ENCODE data around the gene SMAD3. TPM values are rescaled to one million over a fixed set of nuclear protein-coding genes. Genes with fewer than 3 reads are reported as not detected.

The SMAD3 gene
- total and polyA plus RNA-seq, 2 of the 8 experiments (the other 6 are each of a cell fraction or from before 2014, with no cell fraction given) = 10.1 to 12.4 TPM

GRCh38 chr15:67134067-67134838 is 68.9 kb downstream of the SMAD3 start:
- no peak overlapping the region for H2BK5ac ChIP-seq (ENCODE audit: low read depth, low read length)
- H2BK15ac ChIP-seq (ENCODE audit: low read length) = no peak overlapping the region
- ChIA-PET POLR2A (ENCODE audit: partially characterized antibody) (interaction anchor here (0.7 to 1.3 kb wide), 3 partner anchors 10 to 23 kb away, joined by 3 to 5 read pairs (median 3); no protein-coding TSS in a partner anchor), CTCF (ENCODE audit: partially characterized antibody) (interaction anchor here (0.6 to 1.5 kb wide), 5 partner anchors 11 to 271 kb away, joined by 3 to 4 read pairs (median 3); no protein-coding TSS in a partner anchor)
- no peak overlapping the region for H2BK12ac ChIP-seq (ENCODE audit: low read depth, low read length)
- H3K79me2 ChIP-seq (ENCODE audit: control insufficient read depth in 1 of 2, insufficient read depth in 2 of 2, low read length in 2 of 2) = no peaks in the 10 kb centered on the region
- H2BK120ac ChIP-seq (replicated peaks; ENCODE audit: low read depth, low read length) = no peak overlapping the region
- peaks cover 0 to 2% of the 10 kb centered on the region in 2 experiments for H4K20me1 ChIP-seq (replicated peaks in 1 of 2; ENCODE audit: control insufficient read depth in 1 of 2, insufficient read depth in 2 of 2, low read length in 2 of 2)
- H3K79me1 ChIP-seq (ENCODE audit: low read depth, low read length) = peaks cover 2% of the 10 kb centered on the region; the same call in 1 of the 2 replicates
- no peak overlapping the region for H4K5ac ChIP-seq (ENCODE audit: insufficient read length, low read depth, low read length)
- H3K9me3 ChIP-seq (ENCODE audit: insufficient read depth in 2 of 2, low read depth in 1 of 2, low read length in 1 of 2) = no peaks in the 10 kb centered on the region
- H3K4me1 ChIP-seq (replicated peaks in 1 of 4; ENCODE audit: control insufficient read depth in 3 of 4, insufficient read depth in 4 of 4, low read length in 3 of 4) = peaks cover 6 to 31% (median 18%) of the 10 kb centered on the region in 4 experiments
- H3K4ac ChIP-seq (replicated peaks; ENCODE audit: insufficient read length, low read depth, low read length) = no peak overlapping the region
- no peak overlapping the region for H3K14ac ChIP-seq (ENCODE audit: insufficient read length)
- H4K91ac ChIP-seq (replicated peaks; ENCODE audit: insufficient read length, low read length) = no peak overlapping the region
- H3K4me2 ChIP-seq (ENCODE audit: insufficient read depth in 1 of 2, low read depth in 2 of 2, low read length in 2 of 2) = no peak overlapping the region
- H3K36me3 ChIP-seq (ENCODE audit: control insufficient read depth in 2 of 4, insufficient read depth in 4 of 4, low read length in 3 of 4) = no peaks in the 10 kb centered on the region
- no peak overlapping the region for H3K4me3 ChIP-seq (ENCODE audit: extremely low read depth in 1 of 4, insufficient read depth in 2 of 4, low read depth in 3 of 4, low read length in 4 of 4)
- no peak overlapping the region for H3K18ac ChIP-seq (ENCODE audit: extremely low read depth, low read length)
- no peak overlapping the region for H3K27ac ChIP-seq (ENCODE audit: low read depth, low read length)
- H3K23me2 ChIP-seq (ENCODE audit: low read depth, low read length) = no peaks in the 10 kb centered on the region
- WGBS, 2 experiments (ENCODE audit: extremely low coverage in 1 of 2, insufficient coverage in 1 of 2, insufficient read length in 1 of 2, insufficient replicate concordance in 2 of 2, low coverage in 1 of 2, low lambda C conversion rate in 2 of 2, missing lambda C conversion rate in 1 of 2) = 77% methylated on average over 13 of the region's 13 CpGs; no CpG with 5 or more reads in 1 of the 2 experiments
- H2AFZ ChIP-seq (ENCODE audit: low read length) = no peak overlapping the region
- no peaks in the 10 kb centered on the region for H3K27me3 ChIP-seq (replicated peaks in 1 of 4; ENCODE audit: control insufficient read depth in 3 of 4, extremely low read depth in 1 of 4, insufficient read depth in 3 of 4, low read length in 3 of 4)
- no peak overlapping the region for H3K56ac ChIP-seq (replicated peaks; ENCODE audit: insufficient read length, low read depth, low read length)
- DNase-seq (ENCODE audit: low read depth in 1 of 2, low spot score in 2 of 2) (no peak), FAIRE-seq (no peak)
- H2AK5ac ChIP-seq (ENCODE audit: low read depth, low read length) = no peak overlapping the region
- H3K23ac ChIP-seq (ENCODE audit: insufficient read length) = no peak overlapping the region
- no peak overlapping the region for H4K8ac ChIP-seq (ENCODE audit: extremely low read depth, insufficient read depth, low read length)
- TF ChIP-seq MAFK (IDR thresholded peaks at IDR 0.05; ENCODE audit: low read depth, low read length) = no peak
- H2BK20ac ChIP-seq (ENCODE audit: low read length) = no peak overlapping the region
- H3K9ac ChIP-seq (replicated peaks in 1 of 4; ENCODE audit: extremely low read depth in 1 of 4, low read depth in 3 of 4, low read length in 3 of 4) = no peak overlapping the region

Data from H1 (cell line).